Measurements from ENCODE around the gene NOS1. TPM values are rescaled to one million over a fixed set of nuclear protein-coding genes. Genes with fewer than 3 reads are reported as not detected.
"Not testable (repeated sequence)": the region's sequence is repeated elsewhere in the genome, so short reads cannot be mapped to it uniquely, and the experiment has no call there.

Gene NOS1
- not detected in 2 replicates for total RNA-seq (2014; rRNA removed; shearing (Covaris generic))

DNA sequence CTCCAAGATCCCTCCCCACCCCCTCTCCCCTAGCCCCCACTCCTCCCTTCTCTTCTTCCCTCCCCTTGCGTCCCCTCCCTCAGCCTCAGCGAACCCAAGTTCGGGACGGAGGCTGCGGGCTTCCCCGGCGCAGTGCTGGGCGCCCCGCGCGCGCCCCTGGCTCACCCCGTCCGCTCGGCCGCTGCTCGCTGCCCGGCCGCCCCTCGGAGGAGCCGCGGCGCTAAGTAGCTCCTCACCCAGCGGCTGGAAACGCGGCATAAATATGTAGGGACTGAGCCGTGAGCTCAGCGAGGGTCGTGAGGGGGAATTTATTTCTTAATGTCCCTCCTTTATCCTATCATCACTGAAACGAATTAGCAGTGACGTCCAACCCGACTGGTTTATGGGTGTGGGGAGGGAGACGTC, at the start of gene NOS1:
Gene NOS1, minus strand, starts transcription at position 280 of the 405 bp plus-strand sequence. CDS start 30,557 bp downstream, outside the sequence.
- DNase-seq (ENCODE audit: low spot score): no peak

DNA sequence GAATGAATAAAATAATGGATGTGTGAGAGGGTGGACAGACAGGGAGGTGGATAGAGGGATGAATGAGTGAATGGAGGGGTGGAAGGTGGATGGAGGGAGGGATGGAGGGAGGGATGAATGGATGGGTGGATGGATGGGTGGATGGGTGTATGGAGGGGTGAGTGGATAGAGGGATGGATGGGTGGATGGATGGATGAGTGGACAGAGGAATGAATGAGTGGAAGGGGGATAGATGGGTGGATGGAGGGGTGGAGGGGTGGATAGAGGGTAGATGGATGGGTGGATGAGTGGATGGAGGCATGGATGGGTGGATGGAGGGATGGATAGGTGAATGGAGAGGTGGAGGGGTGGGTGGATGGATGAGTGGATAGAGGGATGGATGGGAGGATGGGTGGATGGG, 47.9 kb upstream of the NOS1 start:
- DNase-seq (ENCODE audit: low spot score): no peak

DNA sequence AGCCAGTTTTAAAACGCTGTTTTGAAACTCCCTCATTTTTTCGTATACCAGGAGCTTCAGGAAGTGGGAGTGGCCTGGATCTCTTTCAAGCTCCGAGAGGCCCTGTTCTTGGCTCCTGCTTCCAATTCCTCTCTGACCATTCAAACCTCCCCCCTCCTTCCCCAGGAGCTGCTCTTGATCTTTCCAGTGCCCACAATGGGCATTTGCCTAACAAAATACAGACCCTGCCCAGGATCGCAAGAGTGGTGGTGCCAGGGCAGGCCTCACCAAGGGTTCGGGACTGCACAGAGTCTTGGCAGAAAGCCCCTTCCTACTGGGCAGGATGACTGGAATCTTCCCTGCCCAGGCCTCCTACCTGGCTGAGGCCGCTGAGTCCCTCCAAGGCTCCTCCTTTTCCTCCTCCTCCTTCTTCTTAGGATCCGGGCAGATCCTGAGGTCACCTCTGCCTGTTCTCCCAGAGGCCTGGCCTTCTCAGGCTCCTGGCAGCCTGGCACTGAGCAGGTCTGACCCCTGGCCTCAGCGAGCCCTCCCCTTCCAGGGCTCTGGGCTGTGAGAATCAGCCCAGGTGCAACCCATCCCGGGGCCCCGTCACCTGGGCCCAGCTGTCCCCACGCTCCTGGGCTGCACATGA, 46.9 kb upstream of the NOS1 start:
- peak; percentile 68 for DNase-seq (ENCODE audit: low spot score)

DNA sequence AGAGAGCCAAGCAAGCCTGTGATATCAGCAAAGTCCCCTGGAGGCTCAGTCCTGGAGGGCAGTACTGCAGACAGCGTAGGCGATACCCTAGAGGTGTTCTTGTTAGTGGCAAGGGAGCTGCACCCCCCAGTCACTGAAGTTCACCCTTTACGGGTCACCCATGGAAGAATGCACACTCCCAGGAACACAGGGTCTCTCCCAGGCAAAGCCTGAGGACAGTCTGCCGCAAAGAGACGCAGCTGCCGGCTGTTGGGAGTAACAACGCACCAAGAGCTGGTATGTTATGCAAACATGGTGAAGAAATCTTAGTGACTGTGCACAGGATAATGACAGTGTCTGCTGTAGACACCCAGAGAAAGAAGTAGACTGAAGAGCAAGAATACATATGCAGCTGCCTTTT, 43.5 kb upstream of the NOS1 start:
- DNase-seq (ENCODE audit: low spot score): no peak

DNA sequence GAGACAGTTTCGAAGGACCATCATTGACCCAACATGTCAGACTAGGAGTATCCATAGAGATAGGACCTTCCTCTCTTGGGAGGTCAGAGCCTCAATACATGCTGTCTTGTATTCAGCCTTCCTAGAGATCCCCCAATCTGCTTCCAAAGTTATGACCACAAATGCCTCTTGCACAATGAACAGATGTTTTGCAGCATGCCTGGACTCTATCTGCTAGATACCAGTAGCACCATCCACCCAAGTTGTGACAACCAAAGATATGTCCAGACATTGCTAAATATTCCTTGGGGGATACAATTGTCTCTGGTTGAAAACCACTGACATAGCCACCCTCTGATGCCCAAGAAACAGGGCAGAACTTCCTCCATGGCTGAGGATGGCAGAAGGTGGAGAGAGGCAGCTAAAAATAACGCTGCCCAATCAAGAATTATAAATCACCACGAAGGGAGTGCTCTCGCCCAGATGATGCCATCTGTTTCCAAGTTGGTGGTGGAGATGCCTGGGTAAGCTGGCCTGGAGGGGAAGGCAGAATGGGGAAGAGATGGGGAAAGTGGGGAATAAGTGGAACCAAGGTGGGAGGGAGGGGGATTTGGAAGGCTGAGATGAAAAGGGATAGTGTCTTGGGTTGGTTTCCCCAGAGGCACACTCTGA, 42.9 kb upstream of the NOS1 start:
- no peak for DNase-seq (ENCODE audit: low spot score)

DNA sequence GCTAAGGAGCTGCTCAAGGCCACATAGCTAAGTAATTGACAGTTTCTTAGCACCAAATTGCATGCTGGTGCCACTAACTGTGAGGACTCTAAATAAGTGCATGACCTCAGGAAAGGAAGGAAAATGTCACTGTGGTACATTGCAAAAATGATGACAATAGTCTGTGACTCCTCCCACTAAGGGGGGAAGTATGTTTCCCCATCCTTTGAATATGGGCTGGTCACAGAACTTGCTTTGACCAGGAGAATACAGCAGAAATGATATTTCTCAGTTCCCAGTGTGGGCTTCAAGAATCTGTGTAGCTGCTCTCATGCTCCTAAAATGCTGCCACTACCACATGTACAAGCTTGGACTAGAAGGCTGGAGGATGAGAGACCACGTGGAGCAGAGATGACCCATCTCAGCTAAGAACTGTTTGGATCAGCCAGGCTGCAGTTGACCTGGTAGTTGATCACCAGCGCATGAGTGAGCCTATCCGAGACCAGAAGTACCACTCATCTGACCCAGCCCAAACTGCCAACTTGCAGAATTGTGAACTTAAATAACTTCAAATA, 42.2 kb upstream of the NOS1 start:
- no peak for DNase-seq (ENCODE audit: low spot score)

DNA sequence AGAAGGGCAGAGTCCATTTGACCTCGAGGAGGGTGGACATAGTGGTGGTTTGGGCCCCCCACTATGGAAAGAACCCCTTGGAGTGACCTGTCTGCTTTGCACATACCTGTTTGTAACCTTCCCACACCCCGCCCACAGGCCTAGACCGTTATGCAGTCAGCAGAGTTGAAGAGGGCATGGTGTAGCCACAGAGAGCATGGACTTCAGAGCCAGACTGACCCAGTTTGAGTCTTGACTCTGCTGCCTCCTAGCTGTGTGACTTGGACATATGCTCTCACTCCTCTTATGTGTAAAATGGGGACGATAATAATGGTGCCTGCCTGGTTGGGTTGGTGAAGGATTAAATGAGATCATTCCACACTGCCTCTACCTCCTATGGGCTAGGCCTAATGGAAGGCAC, 40.9 kb upstream of the NOS1 start:
- no peak for DNase-seq (ENCODE audit: low spot score)

DNA sequence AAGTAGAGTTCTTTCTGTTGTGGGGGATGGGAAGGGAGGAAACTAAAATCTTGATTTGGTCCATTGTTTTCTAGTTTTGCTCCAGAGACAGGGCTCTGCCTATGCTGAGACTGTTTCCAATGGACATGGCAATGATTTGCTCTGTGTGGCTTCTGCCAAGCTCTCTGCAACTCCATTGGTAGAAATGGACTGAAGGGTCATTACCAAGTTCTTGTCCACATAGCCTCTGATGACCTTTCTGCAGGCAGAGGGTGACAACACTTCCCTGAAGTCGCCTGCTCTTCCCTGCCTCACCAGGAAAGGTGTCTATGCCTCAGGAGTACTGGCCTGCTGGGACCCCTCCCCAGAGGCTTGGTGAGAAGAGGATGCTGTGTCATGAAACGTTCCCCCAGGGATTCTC, 39.5 kb upstream of the NOS1 start:
- no peak for DNase-seq (ENCODE audit: low spot score)

DNA sequence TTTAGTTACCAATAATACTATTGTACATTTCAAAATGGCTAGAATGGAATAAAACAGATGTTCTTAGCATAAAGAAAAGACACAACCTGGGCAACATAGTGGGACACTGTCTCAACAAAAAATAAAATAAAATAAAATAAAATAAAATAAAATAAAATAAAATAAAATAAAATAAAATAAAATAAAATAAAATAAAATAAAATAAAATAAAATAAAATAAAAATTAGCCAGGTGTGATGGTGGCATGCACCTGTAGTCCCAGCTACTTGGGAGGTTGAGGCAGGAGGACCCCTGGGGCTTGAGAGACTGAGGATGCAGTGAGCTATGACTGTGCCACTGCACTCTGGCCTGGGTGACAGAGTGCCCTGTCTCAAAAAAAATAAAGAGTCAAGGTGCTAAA, 37.1 kb upstream of the NOS1 start:
- DNase-seq (ENCODE audit: low spot score): not testable (repeated sequence)

DNA sequence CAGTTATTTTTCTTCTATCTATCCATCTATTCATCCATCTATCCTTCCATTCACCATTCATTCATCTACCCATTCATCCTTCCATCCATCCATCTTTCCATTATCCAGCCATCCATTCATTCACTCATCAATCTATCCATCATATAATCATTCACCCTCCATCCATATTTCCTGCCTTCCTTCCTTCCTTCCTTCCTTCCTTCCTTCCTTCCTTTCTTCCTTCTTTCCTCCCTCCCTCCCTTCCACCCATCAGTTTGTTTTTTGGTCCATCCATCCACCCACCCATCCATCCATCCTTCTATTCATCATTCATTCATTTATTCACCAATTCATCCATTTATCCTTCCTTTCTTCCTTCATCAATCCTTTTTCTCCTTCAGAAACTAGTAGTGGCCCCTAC, 34.3 kb upstream of the NOS1 start:
- no peak for DNase-seq (ENCODE audit: low spot score)

DNA sequence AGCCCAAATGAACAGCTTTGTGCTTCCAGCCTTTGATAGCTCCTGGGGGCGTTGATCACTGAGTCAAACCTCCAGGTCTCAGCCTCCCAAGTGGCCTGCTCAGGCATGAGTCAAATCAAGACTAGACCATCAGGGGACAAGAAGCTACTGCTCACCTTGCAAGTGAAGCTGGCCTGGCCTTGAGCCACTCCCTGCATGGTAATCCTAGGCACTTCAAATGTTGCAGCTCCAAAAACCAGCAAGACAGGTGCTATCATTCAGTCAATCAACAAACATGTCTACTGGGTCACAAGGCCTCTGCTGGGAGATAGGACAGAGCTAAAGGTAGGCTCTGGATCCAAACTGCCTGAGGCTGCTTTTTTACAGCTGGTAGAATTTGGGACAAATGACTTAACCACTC, 33.1 kb upstream of the NOS1 start:
- DNase-seq (ENCODE audit: low spot score): no peak

DNA sequence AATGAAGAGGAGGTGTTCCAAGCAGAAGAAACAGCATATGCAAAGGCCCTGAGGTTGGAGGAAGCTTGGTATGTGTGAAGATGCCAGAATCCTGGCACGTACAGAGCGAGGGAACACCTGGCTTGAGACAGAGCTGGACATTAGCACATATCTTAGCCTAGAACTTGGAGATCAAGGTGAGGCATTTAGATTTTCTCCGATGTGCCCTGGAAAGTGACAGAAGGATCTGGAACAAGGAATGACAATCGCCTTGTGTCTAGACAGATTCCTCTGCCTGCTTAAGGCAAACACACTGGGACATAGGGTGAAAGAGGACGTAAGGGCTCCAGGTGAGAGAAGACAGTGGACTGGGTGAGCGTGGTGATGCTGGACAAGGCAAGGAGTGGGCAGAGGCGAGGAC, 32.2 kb upstream of the NOS1 start:
- DNase-seq (ENCODE audit: low spot score): no peak

DNA sequence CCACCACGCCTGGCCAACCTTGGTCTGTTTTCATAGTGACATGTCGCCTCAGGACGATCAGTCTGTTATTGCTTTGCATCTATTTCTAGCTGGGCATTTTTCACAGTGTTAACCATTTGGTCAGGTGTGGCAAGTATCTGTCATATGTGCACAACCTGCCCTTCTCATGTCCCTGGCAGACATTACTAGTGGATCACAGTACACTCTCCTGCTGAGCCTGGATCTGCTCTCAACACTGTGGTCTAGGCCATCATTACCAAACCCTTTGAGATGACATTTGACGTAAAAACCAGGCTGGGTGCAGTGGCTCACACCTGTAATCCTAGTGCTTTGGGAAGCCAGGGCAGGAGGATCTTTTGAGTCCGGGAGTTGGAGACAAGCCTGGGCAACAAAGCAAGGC, 29.4 kb upstream of the NOS1 start:
- DNase-seq (ENCODE audit: low spot score): no peak

DNA sequence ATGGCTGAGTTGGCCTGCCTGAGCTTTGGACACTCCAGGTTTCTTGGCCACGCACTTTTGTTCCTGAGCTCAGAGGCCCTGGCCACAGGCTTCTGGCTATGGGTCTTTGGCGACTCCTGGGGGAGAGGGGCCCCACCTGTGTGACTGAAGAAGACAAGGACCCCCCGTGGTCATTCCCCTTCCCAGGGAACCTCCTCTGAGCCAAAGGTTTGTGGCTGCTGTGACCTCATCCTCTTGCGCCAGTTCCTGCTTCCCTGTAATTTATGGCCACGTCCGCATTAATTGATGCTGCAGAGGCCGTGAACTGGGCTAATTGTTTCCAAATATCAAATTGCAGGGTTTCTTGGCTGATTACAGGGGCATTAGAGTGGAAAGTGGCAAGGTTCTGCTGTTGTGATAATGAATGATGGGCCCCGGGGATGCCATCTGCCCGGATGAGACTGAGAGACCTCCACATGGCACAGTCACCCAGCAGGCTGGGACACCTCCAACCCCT, 27.6 kb upstream of the NOS1 start:
- no peak for DNase-seq (ENCODE audit: low spot score)

DNA sequence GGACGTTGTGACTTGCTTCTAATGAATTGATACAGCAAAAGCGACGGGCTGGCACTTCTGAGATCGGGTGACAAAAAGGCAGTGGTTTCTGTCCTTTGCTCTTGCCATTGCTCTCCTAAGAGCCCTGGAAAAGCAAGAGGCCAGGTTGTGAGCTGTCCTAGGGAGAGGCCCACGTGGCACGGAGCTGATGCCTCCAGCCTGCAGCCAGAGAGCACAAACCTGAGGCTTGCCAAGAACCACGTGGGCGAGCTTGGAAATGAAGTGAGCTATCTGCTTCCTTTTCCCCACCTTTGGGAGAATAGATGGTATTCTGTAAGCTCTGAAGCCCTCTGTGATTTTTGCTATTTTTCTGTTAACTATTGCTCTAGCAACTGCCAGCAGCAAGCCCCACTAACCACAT, 26.4 kb upstream of the NOS1 start:
- no peak for DNase-seq (ENCODE audit: low spot score)

DNA sequence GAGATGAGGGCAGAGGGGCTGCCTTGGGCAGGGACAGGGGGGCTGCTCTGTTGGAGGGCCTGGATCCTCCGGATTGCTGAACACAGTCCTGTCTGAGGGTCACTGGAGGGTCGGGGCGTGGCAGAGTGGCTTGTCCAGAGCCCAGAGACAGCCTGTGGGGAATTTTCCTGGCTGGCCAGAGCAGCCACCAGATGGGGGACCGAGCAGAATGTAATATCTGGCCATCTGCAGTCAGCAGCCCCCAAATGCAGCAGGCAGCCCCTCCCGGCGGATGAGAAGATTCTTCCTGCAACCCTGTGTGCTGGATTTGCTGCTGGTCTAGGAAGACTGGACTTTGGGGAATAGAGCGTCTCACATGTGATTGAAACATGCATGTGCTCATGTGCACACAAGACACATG, 23.3 kb upstream of the NOS1 start:
- DNase-seq (ENCODE audit: low spot score): no peak

DNA sequence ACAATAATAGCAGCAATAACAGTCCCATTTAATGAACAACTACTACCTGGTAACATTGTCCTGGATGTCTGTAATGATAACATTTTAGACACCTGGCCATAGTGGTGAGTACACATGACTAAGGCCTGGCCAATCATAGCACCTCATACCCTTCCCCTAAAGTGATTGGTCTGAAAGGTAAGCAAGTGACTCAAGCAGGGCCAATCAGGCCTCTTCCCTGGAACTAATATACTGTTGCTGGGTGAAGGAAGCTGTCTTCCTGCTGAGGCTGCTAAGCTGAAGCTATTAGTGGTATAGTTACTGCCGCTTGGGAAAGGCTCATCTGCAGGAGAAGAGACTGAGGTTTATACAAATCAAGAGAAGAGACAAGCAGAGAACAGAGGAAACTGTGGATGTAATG, 18.7 kb upstream of the NOS1 start:
- DNase-seq (ENCODE audit: low spot score): peak; percentile 30

DNA sequence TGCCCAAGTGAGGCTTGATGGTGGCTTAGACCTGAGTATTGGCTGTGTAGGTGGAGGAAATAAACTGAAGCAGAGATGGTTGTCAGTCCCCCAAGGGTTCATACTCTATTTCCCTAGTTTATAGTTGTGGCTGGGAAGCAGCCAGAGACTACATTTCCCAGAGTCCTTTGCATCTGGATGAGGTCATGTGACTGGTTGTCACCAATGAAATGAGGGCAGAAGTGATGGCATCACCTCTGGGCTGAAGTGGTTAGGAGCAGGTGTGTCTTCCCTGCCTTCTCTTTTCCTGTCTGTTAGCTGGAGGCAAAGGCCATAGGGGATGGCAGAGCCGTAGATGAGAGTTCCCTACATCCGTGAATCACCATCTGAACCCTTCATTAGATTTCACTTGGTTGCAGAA, 16.3 kb upstream of the NOS1 start:
- peak; percentile 23 for DNase-seq (ENCODE audit: low spot score)

DNA sequence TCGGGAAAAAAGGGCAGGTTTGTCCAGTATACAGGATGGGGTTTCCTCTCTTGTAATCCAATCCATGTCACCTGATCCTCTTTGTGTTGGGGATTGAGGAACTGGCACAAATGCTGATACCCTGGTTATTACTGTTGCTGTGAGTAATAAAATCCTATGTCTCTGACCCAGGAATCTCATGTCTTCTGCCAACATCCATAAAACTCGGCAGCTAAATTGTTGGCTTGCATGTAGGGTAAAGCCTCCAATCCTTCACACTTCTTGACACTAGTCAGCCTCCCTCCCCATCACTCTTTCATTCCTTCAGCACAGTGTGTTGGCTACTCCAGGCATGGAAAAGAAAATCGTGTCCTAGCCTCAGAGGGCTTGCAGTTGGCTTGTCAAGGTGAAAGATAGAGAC, 9.2 kb upstream of the NOS1 start:
- DNase-seq (ENCODE audit: low spot score): no peak

DNA sequence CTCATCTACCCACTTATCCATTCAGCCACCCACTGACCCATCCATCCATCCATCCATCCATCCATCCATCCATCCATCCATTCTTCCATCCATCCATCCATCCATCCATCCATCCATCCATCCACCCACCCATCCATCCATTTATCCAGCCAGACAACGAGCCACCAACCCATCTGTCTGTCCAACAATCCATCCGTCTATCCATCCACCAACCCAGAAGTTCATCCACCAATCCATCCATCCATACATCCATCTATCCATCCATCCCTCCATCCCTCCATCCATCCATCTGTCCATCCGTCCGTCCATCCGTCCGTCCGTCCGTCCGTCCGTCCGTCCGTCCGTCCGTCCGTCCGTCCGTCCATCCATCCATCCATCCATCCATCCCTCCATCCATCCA, 8.6 kb upstream of the NOS1 start:
- not testable (repeated sequence) for DNase-seq (ENCODE audit: low spot score)

DNA sequence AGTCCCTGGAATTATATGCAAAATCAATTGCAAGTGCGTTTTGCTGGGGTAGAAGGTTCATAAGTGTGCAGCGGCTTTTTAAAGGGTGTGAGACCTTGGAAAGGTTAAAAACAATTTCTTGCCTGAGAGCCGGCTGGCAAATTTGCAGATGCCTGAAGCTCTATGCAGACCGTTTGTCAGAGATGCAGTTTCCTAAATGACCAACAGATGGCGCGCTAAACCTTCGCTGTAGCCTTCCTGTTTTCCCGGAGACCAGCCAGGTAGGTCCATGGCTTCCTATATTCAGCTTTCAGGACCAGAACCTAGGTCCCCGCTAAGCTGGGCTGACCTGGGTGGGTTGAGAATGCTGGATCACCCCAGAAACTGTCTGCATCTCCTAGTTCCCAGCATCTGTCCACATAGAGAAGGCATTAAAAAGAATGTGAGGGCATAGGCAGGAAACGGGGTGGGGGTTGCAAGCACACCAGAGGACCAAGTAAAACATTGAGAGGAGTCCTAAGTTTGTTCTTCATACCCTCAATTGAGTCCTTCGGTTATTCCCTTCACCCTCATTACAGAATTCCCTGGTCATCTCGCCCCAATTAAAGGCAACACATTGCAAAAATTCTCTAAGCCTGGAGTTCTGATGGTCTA, 5.7 kb upstream of the NOS1 start:
- peak; percentile 67 for DNase-seq (ENCODE audit: low spot score)

DNA sequence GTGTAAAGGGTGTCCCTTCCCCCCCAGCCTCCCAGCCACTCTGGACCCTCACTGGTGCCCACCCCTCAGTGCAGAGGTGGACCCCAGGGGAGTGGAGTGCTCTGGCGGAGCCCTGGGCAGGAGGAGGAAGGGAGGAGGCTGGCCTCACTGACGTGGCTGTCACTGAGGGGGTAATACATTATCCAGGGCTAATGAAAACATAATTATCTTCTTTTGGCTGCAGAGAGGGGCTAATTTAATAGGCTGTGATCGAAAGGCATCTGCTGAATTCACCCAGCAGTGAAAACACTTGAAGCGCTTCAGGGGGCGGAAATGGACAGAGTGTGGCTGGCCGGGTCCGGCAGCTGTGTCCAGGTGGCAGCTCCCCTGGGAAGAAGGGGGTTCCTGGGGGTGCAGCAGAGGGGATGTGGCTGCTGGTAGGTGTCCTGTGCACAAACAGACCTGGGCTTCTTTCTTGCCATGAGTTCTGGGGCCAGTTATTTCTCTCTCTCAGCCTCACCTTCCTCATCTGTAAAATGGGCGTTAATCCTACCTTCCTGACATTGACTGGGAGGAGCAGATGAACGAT, 3.7 kb upstream of the NOS1 start:
- no peak for DNase-seq (ENCODE audit: low spot score)

All from A172 (cell line).